A549 treated with RU486 at 1 μM for 4 hours (cell line): ENCODE results near the gene MB21D2. TPM values are rescaled to one million over a fixed set of nuclear protein-coding genes. Genes with fewer than 3 reads are reported as not detected.

Source experiments
- total RNA-seq: library from RNA; stranded (reverse); fragments of 200-300 nt; extraction: Qiagen RNA extraction; gene quantifications from 5 replicates; pipeline ENCODE4 v1.2.3, GENCODE V29; 2022; ENCODE audit warnings: low read depth

The MB21D2 gene
- 3.0 to 5.7 TPM (median 5.2 TPM) in 5 replicates for total RNA-seq

GRCh38 chr3:192917404-192918274 is at the start of gene MB21D2:
MB21D2 (minus strand) TSS chr3:192917856; CDS start chr3:192917840, 16 bp downstream.

Other genes starting within 250 kb of the MB21D2 start
- gene FGF12, start 190.3 kb downstream of the MB21D2 start, total RNA-seq, result 0.37 to 0.94 TPM (median 0.73 TPM) in 5 replicates